DMS53 treated with DMSO at 0.1 percent for 48 hours (cell line): ENCODE results near the gene FBLN7.
A peak's percentile ranks its signal among the peaks of the same experiment; 100 is the strongest.

Experiments used
- DNase-seq: peaks from one replicate; lab custom pipeline; 2025; ENCODE audit not compliant: unreplicated experiment; lab: John Stamatoyannopoulos, UW

The FBLN7 gene

DNA sequence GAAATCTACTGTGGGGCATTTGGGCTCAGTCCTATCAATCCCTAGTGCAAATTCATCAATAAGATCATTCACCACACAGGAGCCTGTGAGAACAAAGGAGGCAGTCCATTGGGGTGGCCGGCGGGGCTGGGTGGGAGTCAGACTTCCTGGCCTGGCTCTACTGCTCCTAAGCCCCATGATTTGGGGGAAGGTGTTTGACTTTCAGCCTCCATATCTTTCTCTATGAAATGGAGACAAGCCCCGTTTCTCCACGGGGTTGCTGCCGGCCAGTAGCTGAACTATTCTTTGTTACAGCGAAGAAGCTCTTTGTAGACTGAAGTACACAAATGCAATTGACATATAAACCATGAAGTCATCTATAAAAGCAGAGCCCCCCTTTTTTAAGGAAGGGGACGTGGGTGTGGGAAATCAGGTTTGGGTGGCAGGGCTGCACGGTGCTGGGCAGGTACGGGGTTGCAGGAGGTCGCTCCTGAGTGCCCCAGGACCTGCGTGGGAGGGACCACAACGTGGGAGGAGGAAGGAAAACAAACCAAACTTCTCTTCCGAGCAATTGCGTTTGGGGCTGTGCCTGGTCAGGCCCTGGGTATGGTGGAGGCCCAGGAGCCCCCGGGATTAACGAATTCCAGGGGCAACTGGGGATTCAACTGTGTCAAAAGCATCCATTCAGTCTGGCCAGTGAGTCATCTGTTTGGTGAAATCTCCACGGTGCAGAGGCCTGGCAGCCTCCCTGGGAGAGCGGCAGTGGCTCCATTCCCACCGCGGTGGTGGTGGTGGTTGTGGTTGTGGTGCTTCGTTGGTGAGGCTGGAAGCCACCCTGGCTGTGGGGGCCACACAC, 18.2 kb downstream of the FBLN7 start:
- no peak for DNase-seq

DNA sequence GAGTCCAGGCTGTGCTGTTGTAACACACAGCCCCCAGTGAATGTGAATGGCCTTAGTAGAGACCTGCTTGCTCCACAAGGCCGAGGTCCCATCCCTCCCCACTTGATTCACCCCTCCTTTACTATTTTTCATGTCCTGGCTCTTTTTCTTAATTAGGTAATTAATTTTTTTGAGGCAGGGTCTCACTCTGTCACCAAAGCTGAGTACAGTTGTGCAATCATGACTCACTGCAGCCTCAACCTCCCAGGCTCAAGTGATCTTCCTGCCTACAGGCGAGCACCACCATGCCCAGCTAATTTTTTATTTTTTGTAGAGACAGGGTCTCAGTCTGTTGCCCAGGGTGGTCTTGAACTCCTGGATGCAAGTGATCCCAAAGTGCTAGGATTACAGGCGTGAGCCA, 19.3 kb downstream of the FBLN7 start:
- DNase-seq = no peak

DNA sequence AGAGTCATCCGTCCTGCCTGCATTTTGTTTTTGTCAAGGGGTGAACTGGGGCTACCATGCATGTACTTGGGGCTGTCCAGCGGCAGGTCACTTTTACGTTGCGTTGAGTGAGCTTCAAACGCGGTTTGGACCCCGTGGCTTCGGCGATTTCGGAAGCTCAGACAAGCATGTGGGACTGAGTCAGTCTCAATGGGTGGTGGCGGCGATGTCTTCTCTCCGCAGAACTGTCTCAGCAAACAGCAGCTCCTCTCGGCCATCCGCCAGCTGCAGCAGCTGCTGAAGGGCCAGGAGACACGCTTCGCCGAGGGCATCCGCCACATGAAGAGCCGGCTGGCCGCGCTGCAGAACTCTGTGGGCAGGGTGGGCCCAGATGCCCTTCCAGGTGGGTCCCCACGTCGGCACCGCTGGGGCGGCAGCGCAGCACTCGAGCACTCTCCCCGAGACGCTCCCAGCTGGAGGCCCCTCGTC, 21.3 kb downstream of the FBLN7 start:
- DNase-seq = peak; percentile 92

DNA sequence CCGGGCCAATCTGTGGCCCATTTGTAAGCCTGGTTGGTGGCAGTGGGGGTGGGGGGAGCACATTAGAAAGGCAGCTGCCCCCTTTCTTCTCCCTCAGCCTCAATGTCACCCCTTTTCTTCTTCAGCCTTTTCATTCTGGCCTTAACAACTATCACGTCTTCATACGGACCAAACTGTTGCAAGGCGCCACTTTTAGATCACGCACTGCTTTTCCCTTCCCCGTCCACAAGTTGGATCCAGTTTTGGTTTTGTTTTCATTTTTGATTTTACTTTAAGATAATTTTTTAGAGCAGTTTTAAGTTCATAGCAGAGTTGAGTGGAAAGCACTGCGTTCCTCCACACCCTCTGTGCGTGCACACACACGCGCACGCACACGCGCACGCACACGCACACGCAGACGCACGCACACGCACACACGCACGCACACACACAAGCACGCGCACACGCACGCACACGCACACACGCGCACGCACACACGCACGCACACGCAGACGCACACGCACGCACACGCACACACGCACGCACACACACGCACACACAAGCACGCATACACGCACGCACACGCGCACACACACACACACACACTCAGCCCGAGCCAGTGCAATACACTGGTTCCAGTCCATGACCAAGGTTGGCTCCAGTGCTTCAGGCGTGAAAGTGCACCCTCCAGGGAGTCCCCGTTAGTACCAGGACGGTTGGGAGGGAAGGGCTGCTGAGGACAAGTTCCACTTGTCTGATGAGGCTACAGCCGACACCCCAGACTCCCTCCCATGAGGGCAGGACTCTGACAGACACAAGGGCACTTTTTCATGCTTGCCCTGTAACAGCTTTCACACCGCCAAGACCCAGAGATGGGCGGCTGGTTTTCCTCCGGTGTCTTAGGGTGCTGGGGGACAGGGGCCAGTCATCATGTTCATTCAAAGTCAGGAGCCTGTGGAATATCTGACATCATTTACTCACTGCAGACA, 22.4 kb downstream of the FBLN7 start:
- no peak for DNase-seq

DNA sequence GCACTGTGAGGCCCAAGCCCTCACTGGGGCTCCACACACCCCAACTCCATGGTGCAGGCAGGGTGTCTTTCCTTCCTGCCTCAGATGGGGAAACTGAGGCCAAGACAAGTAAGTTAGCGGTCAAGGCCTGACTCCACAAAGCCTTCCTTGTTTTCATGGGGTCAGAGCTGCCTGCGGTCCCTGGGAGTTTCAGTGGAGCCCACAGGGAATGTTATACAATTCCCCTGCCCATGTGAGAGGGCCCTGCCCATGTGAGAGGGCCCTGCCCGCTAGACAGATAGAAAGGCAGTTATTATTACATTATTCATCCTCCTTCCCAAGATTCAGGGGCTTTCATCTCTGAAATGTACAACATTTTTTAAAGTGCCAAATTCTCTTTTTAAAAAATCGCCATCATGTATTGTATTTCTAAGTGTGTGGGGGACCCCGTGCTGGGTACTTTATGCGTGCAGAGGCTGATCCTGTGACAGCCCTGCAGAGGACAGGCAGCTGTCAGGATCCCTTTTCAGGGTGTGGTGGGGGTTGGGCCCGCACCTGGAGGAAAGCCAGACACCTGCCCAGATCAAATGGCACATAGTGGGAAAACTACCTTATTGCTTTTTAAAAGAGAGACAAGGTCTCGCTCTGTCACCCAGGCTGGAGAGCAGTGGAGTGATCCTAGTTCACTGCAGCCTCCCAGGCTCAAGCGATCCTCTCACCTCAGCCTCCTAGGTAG, 23.4 kb downstream of the FBLN7 start:
- peak; percentile 87 for DNase-seq

DNA sequence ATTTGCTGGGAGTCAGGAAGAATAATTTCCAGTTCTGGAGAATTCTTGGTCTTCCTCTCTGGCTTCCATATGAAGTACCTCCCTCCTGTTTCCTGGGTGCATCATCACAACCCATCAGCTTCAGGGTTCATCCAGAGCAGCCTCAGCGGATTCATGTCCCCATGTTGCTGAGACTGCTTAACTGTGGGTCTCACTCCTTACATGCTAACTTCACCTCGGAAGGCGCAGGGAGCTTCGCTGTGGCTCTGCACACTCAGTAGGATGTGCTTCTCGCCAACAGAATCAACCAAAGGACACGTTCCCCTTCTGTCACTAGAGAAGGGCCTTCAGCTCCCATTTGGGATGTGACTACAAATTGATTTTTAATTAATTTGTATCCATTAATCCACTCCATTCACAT, 24.2 kb downstream of the FBLN7 start:
- DNase-seq = no peak

DNA sequence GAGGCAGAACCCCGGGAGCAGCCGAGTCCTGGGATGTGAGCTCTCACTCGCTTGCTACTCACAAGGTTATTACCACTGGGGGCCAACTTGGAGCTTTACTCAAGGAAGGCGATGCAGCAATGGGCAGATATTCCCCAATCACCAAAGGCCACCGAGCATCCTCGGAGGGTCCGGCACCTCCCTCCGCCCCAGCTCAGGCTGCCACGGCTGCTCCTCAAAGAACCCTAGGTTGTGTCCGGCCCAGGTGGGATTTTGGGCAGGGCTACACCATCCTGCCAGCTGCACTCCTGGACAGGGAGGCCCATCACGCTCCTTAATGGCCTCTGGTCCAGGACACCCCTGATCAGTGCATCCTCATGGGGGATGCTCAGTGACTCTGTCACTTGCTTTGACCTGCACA, 24.8 kb downstream of the FBLN7 start:
- no peak for DNase-seq

DNA sequence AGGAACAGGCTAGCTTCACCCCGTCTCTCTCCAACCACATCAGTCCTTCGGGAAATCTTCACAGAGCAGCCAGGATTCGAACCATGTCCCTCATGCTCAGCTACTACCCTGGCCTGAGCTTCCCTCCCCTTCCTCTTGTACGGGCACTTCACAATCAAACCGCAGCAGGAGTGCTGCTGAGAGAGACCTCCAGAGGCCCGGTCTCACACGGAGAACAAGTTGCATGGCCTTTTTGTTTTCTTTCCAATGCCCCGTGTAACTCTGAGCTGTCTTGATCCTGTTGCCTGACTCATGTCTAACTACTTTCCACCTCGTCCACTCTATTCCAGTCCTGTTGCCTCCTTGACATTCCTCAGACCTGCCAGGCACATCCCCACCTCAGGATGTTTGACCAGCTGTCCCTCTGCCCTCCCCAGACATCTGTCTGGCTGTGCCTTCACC, 25.4 kb downstream of the FBLN7 start:
- peak; percentile 92 for DNase-seq

DNA sequence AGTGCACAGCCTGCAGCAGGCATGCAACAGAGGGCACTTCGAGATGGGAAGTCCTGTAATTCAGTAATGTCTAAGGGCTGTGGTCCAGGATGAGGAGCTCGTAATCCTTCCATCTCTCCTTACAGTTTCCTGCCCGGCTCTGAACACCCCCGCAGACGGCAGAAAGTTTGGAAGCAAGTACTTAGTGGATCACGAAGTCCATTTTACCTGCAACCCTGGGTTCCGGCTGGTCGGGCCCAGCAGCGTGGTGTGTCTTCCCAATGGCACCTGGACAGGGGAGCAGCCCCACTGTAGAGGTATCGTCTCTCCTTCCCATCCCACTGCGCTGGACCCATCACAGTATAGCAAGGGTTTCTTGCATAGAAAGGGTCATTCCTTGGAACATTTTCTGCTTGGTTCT, 26.7 kb downstream of the FBLN7 start:
- no peak for DNase-seq

DNA sequence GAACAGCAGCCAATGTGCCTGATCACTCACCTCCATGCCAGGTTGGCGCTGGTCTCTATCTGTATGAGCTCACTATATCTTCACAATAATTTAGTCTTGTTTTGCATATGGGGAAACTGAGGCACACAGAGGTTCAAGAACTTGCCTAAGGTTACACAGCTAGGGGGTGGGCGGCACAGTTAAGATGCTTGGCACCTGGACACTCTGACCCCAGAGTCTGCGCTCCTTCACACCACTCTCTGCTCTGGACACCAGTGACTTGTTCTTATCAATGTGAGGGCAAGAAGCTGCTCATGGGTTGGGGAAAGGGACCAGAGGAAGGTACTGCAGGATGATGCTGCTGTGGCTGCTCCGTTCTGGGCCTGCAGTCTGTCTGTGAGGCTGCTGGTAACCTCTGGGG, 27.1 kb downstream of the FBLN7 start:
- DNase-seq = no peak

DNA sequence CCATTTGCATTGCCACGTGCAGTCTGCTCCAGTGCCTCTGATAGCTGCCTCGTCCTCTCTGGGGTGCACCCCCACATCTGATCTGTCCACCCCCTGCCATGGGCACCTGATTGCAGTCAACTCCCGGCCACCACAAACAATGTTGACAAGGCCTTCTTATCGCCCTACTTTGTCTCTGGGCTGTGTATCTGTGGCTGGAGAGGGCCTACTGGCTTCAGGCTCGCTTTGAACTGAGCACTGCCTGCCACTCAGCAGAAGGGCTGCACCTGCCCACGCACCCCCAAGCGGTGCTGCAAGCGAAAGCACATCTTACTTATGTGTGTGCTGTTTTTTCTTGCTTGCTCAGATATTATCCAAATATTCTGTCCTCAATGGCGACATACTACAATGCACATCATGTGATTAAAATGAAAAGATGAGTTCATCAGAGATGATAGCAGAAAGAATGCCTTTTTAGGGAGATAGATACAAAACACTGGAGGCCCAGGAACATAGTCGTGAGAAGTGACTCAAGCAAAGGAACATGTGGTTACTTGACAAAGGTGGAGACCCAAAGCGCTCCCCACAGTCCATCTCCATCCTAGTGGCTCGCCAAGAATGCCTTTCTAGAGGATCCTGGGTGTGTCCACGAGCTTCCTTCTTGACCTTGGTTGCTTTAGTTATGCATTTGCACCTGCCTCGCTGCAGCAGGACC, 28.8 kb downstream of the FBLN7 start:
- no peak for DNase-seq

DNA sequence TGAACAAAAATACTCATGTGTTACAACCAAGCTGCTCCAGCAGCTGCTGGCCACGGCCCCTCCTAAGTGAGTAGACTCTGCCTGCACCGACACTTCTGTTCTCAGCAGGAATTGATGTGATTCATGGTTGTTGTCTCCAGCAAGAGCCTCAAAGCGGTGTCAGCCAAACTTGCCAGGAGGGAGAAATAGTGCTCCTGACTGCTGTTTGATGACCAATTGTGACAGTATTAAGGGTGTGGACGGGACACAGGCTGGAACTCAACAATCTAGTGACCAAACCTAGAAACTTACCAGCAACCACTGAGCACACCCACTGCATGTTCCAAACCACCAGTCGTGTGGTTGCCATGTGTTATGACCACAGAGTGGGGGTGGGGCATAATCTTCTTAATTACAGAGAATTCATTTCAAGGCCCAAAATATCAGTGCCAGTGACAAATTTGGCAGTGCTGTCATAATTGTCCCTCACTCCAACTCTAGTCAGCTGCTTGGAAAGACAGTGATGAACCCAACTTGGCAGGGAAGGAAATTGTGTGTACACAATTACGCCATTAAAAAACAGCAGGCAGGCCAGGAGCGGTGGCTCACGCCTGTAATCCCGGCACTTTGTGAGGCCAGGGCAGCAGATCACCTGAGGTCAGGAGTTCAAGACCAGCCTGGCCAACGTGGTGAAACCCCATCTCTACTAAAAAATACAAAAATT, 30.4 kb downstream of the FBLN7 start:
- DNase-seq = no peak

DNA sequence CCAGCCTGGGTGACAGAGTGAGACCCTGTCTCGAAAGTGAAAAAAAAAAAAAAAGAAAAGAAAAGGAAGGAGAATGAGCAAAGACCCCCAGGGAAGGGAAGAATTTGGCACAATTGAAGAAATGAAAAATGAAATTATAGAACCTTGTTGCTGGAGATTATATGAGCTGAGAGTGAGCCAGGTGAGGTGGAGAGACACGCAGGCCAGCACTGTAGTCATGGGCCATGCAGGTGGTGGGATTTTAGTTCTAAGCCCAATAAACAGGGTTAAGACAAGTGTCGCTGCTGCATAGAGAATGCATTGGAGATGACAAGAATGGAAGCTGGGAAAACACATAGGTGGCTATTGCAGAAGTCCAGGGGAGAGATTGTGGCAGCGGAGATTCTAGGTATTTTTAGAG, 32.3 kb downstream of the FBLN7 start:
- no peak for DNase-seq

DNA sequence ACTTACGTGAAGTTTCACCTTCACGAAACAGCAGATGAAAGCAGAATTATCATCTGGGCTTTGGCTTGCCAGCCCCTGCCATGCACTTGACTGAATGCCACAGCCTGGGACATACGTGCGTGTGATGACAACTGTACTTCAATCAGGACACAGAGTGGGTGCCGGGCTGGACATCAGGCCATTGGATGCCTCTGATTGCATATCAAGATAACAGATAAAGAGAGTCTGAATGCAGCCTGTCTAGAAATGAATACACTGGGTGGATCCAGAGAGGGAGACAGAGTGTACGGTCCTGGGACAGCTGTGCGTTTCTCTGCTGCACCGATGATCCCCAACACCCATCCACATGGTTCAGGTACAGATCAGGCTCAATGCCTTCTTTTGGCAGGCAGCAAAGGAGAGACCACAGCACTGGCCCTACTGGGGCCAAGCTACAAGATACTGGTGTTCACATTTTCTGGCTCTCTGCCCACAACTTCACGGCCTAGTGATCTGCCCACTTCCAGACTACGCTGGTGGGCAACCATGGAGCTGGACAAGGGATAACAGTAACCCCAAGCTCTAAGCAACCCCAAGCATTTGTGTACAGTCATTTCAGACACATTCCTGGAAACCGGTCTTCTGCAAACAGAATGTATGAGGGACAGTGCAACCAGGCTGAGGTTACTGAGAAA, 35.6 kb downstream of the FBLN7 start:
- DNase-seq = no peak

DNA sequence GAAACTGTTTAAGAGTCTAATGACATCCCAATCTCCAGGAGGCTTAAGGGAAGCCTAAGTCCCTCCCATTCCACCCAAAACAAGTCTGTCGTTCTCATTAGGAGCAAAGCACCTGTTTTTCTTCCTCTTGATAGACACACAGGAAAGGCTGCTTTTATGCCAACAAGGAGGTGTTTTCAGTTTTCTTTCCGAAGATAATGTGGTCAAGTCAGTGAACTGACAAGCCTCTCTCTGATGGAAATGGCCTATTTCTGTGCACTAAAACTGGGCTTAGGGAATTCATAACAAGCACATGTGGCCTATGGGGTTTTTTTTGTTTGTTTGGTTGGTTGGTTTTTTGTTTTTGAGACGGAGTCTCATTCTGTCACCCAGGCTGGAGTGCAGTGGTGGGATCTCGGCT, 36.2 kb downstream of the FBLN7 start:
- no peak for DNase-seq

DNA sequence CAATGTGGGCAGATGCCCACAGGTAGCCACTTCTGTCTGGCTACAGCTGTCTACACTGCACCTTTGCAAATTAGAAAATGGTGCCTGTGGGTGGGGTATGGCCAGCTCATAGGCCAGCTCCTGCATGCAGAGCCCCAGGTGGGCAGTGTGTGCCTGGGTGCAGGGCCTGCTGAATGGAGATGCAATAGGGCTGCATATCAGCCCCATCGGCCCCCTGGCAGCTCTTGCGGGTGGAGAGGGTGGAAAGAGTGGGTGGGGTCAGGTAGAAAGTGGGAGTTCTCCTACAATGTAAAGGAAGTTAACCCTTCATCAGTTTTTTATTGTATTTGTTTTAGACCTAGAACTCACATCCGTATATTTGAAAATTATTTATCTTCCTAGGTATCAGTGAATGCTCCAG, 37.1 kb downstream of the FBLN7 start:
- no peak for DNase-seq

DNA sequence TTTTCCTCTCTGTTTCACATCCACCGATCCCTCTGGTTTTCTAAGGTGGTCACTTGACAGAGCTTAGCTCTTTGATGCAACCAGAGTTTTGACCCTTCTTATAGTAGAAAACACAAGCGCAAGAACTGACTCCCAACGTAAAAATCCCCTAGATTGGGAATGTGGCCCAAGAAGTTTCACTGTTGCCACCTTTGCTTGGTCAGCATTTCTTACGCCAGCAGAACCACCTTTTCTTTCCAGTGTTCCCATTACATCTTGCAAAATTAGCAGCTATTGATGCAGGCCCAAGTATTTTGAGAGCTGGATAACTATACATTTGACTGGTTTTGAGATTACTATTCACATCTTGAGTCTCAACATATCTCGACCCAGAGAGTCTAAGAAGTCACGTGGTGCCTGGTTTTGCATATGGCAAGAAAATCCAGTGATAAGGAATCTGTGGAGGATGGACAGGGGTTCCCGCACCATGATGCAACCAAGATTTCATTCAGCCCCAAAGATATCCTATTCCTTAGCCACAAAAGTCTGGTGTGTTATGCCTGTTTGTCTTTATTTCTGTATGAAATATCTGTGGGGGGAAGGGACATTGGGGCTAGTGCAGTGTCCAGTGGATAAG, 37.9 kb downstream of the FBLN7 start:
- DNase-seq = no peak

DNA sequence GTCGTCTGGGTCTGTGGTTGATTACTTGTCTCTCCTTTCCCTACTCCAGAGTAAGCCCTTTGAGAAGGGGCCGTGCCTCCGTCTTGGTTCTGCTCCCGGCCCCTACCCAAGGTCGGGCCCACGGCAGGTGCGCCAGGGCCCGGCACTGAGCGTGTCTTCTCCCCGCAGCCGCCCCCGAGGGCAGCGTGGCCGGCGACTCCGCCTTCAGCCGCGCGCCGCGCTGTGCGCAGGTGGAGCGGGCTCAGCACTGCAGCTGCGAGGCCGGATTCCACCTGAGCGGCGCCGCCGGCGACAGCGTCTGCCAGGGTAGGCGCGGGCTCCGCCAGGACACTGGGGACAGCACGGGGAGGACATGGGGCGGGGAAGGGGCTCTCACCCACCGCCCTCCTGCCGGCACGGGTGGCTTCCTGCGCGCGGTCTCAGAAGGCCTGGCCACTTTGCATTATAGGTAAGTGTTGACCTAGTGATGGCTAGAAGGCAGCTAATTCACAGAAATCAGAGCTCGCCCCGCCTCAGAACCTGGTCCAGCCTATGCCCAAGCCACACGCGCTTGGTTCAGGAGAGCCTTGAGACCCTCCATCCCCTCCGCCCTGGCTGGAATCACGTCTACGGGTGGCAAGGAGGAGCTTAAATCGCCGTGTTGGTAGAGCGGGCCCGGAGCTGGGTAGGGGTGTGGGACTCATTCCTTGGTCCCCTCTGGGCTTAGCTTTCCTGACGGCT, 43.5 kb downstream of the FBLN7 start:
- DNase-seq = peak; percentile 80
